CD4-positive, alpha-beta T cell treated with Interleukin-17A for 4 hours (primary cell): ENCODE measurements around the gene BICD1.

Source experiments
- DNase-seq: peaks from one replicate; pipeline ENCODE4 v3.0.0-alpha.2; 2020; ENCODE audit warnings: mixed read lengths

BICD1 gene

GRCh38 chr12:32104572-32105355, 1.9 kb upstream of the BICD1 start:
- DNase-seq, result no peak

GRCh38 chr12:32105986-32106516, 596 bp upstream of the BICD1 start:
- DNase-seq, result peak; percentile 10

- peak; percentile 55 for DNase-seq
Observed at GRCh38 chr12:32107359-32108267, 966 bp downstream of the BICD1 start.

- DNase-seq, result no peak
Observed at GRCh38 chr12:32108787-32109186, 2.1 kb downstream of the BICD1 start.

GRCh38 chr12:32110417-32110816, 3.8 kb downstream of the BICD1 start:
- DNase-seq, result no peak

- no peak for DNase-seq
Observed at GRCh38 chr12:32110942-32111341, 4.3 kb downstream of the BICD1 start.

GRCh38 chr12:32115404-32116104, 8.9 kb downstream of the BICD1 start:
- DNase-seq, result no peak

- DNase-seq, result no peak
Observed at GRCh38 chr12:32116897-32117296, 10.2 kb downstream of the BICD1 start.

GRCh38 chr12:32117316-32117715, 10.7 kb downstream of the BICD1 start:
- DNase-seq, result no peak

GRCh38 chr12:32118806-32119205, 12.2 kb downstream of the BICD1 start:
- DNase-seq, result no peak

GRCh38 chr12:32120419-32120818, 13.8 kb downstream of the BICD1 start:
- no peak for DNase-seq

GRCh38 chr12:32124637-32125036, 18.0 kb downstream of the BICD1 start:
- DNase-seq, result no peak

- no peak for DNase-seq
Observed at GRCh38 chr12:32125455-32126084, 18.9 kb downstream of the BICD1 start.

GRCh38 chr12:32126720-32127119, 20.1 kb downstream of the BICD1 start:
- DNase-seq, result no peak

- no peak for DNase-seq
Observed at GRCh38 chr12:32131666-32132065, 25.0 kb downstream of the BICD1 start.

- DNase-seq, result peak; percentile 54
Observed at GRCh38 chr12:32134101-32134888, 27.6 kb downstream of the BICD1 start.

- DNase-seq, result no peak
Observed at GRCh38 chr12:32135967-32136366, 29.3 kb downstream of the BICD1 start.

- no peak for DNase-seq
Observed at GRCh38 chr12:32136404-32136803, 29.8 kb downstream of the BICD1 start.

GRCh38 chr12:32139064-32139421, 32.4 kb downstream of the BICD1 start:
- DNase-seq, result peak; percentile 36

- no peak for DNase-seq
Observed at GRCh38 chr12:32140877-32141276, 34.2 kb downstream of the BICD1 start.

GRCh38 chr12:32145096-32145495, 38.4 kb downstream of the BICD1 start:
- no peak for DNase-seq
